ENCODE data around the gene TNFRSF14.

TNFRSF14 gene

GRCh38 chr1:2556277-2556677 lies at the start of gene TNFRSF14:
Gene TNFRSF14, plus strand, starts transcription at chr1:2556371. Its CDS starts 294 bp downstream, at chr1:2556665.
- DNase-seq (ENCODE audit: insufficient read length, low spot score) (no peak), FAIRE-seq (no peak)

GRCh38 chr1:2506901-2507565 lies 49.1 kb upstream of the TNFRSF14 start:
- DNase-seq (ENCODE audit: insufficient read length, low spot score) (no peak), FAIRE-seq (no peak)

GRCh38 chr1:2507744-2508155 lies 48.4 kb upstream of the TNFRSF14 start:
- no peak for FAIRE-seq

GRCh38 chr1:2508180-2508579 lies 48.0 kb upstream of the TNFRSF14 start:
- DNase-seq (ENCODE audit: insufficient read length, low spot score) (no peak), FAIRE-seq (no peak)

More at GRCh38 chr1:2507744-2508155, 48.4 kb upstream of the TNFRSF14 start:
- DNase-seq (ENCODE audit: insufficient read length, low spot score), result no peak

- no peak for DNase-seq (ENCODE audit: insufficient read length, low spot score)
- FAIRE-seq, result no peak
Measured at GRCh38 chr1:2508751-2509150, 47.4 kb upstream of the TNFRSF14 start.

- FAIRE-seq (no peak), DNase-seq (ENCODE audit: insufficient read length, low spot score) (no peak)
Measured at GRCh38 chr1:2509589-2509988, 46.6 kb upstream of the TNFRSF14 start.

GRCh38 chr1:2510366-2511155 lies 45.6 kb upstream of the TNFRSF14 start:
- no peak for DNase-seq (ENCODE audit: insufficient read length, low spot score)
- FAIRE-seq, result no peak

GRCh38 chr1:2512862-2513421 lies 43.2 kb upstream of the TNFRSF14 start:
- FAIRE-seq (no peak), DNase-seq (ENCODE audit: insufficient read length, low spot score) (no peak)

GRCh38 chr1:2513939-2514652 lies 42.1 kb upstream of the TNFRSF14 start:
- DNase-seq (ENCODE audit: insufficient read length, low spot score), result no peak
- no peak for FAIRE-seq

- FAIRE-seq, result no peak
Measured at GRCh38 chr1:2514863-2515762, 41.1 kb upstream of the TNFRSF14 start.

GRCh38 chr1:2515763-2516080 lies 40.4 kb upstream of the TNFRSF14 start:
- no peak for DNase-seq (ENCODE audit: insufficient read length, low spot score)
- FAIRE-seq, result no peak

More at GRCh38 chr1:2514863-2515762, 41.1 kb upstream of the TNFRSF14 start:
- no peak for DNase-seq (ENCODE audit: insufficient read length, low spot score)

- FAIRE-seq, result no peak
- DNase-seq (ENCODE audit: insufficient read length, low spot score), result no peak
Measured at GRCh38 chr1:2516124-2516523, 40.0 kb upstream of the TNFRSF14 start.

- DNase-seq (ENCODE audit: insufficient read length, low spot score) (no peak), FAIRE-seq (no peak)
Measured at GRCh38 chr1:2516946-2517345, 39.2 kb upstream of the TNFRSF14 start.

GRCh38 chr1:2517966-2518365 lies 38.2 kb upstream of the TNFRSF14 start:
- DNase-seq (ENCODE audit: insufficient read length, low spot score) (no peak), FAIRE-seq (no peak)

GRCh38 chr1:2518528-2518927 lies 37.6 kb upstream of the TNFRSF14 start:
- no peak for FAIRE-seq

GRCh38 chr1:2519029-2519685 lies 37.0 kb upstream of the TNFRSF14 start:
- no peak for DNase-seq (ENCODE audit: insufficient read length, low spot score)
- no peak for FAIRE-seq

More at GRCh38 chr1:2518528-2518927, 37.6 kb upstream of the TNFRSF14 start:
- no peak for DNase-seq (ENCODE audit: insufficient read length, low spot score)

GRCh38 chr1:2519729-2520128 lies 36.4 kb upstream of the TNFRSF14 start:
- DNase-seq (ENCODE audit: insufficient read length, low spot score), result no peak
- FAIRE-seq, result no peak

GRCh38 chr1:2520206-2520605 lies 36.0 kb upstream of the TNFRSF14 start:
- FAIRE-seq (no peak), DNase-seq (ENCODE audit: insufficient read length, low spot score) (no peak)

GRCh38 chr1:2520806-2521205 lies 35.4 kb upstream of the TNFRSF14 start:
- DNase-seq (ENCODE audit: insufficient read length, low spot score) (no peak), FAIRE-seq (no peak)

GRCh38 chr1:2522230-2522629 lies 33.9 kb upstream of the TNFRSF14 start:
- FAIRE-seq, result no peak
- no peak for DNase-seq (ENCODE audit: insufficient read length, low spot score)
